ENCODE results near the gene PCSK5.

GRCh38 chr9:76359365-76359764, 468.9 kb downstream of the PCSK5 start:
- TF ChIP-seq, protein P1, sequence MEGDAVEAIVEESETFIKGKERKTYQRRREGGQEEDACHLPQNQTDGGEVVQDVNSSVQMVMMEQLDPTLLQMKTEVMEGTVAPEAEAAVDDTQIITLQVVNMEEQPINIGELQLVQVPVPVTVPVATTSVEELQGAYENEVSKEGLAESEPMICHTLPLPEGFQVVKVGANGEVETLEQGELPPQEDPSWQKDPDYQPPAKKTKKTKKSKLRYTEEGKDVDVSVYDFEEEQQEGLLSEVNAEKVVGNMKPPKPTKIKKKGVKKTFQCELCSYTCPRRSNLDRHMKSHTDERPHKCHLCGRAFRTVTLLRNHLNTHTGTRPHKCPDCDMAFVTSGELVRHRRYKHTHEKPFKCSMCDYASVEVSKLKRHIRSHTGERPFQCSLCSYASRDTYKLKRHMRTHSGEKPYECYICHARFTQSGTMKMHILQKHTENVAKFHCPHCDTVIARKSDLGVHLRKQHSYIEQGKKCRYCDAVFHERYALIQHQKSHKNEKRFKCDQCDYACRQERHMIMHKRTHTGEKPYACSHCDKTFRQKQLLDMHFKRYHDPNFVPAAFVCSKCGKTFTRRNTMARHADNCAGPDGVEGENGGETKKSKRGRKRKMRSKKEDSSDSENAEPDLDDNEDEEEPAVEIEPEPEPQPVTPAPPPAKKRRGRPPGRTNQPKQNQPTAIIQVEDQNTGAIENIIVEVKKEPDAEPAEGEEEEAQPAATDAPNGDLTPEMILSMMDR (IDR thresholded peaks at IDR 0.05) = no peak
- no peak for TF ChIP-seq POLR2A (IDR thresholded peaks at IDR 0.05; ENCODE audit: low read depth)
- no peak for TF ChIP-seq EP300 (IDR thresholded peaks at IDR 0.05)
- TF ChIP-seq POLR2AphosphoS5 (IDR thresholded peaks at IDR 0.05) = no peak
